Heart left ventricle (tissue), 16 donors: ENCODE measurements around the gene IFFO2. TPM values are rescaled to one million over a fixed set of nuclear protein-coding genes. Genes with fewer than 3 reads are reported as not detected.

ENCODE experiments used
- ATAC-seq, 4 donors: fragments of 200-7000 bp; cut with Tn5 transposase; one replicate each; pipeline ENCODE4 v1.9.1; 2020 to 2022; ENCODE audit warnings: moderate library complexity in 4 of 4, mild to moderate bottlenecking in 3 of 4, moderate number of reproducible peaks in 1 of 4
- DNase-seq, 5 donors: peaks; one replicate each; pipeline ENCODE4 v3.0.0-alpha.2; 2020
- H3K27ac ChIP-seq, 12 donors: fragments of 200-600 bp; sonication (generic) in 4 of 12; one replicate each; pipeline versions ENCODE4 v1.5.0 to v1.8.0; 2016 to 2022; ENCODE audit warnings: mild to moderate bottlenecking in 2 of 12
- H3K27me3 ChIP-seq, 9 donors: fragments of 200-600 bp; sonication (generic) in 2 of 9; one replicate each; pipeline versions ENCODE4 v1.5.1 to v1.8.0; 2016 to 2022; ENCODE audit warnings: mild to moderate bottlenecking in 3 of 9
- H3K36me3 ChIP-seq, 9 donors: fragments of 200-600 bp; sonication (generic) in 2 of 9; one replicate each; pipeline versions ENCODE4 v1.5.0 to v1.8.0; 2018 to 2022; ENCODE audit warnings: mild to moderate bottlenecking in 2 of 9
- H3K4me1 ChIP-seq, 12 donors: fragments of 200-600 bp; sonication (generic) in 4 of 12; one replicate each; pipeline versions ENCODE4 v1.5.0 to v1.8.0; 2016 to 2022; ENCODE audit warnings: mild to moderate bottlenecking in 3 of 12
- H3K4me3 ChIP-seq, 12 donors: fragments of 200-600 bp; sonication (generic) in 4 of 12; one replicate each; pipeline versions ENCODE4 v1.5.0 to v1.8.0; 2017 to 2022; ENCODE audit warnings: mild to moderate bottlenecking in 9 of 12, moderate library complexity in 4 of 12
- H3K9me3 ChIP-seq, 12 donors: fragments of 200-600 bp; sonication (generic) in 4 of 12; one replicate each; pipeline versions ENCODE4 v1.5.0 to v1.8.0; 2016 to 2022; ENCODE audit warnings: mild to moderate bottlenecking in 1 of 12
- POLR2A ChIP-seq, 2 donors: fragments of 450-650 bp; IDR thresholded peaks; one replicate each; pipeline ENCODE4 v1.6.1; 2017; ENCODE audit warnings: antibody characterized with exemption in 2 of 2, mild to moderate bottlenecking in 2 of 2, moderate library complexity in 2 of 2
- WGBS, 4 donors: extraction: QIAGEN DNeasy Blood & Tissue Kit in 2 of 4; methylation state at CpG; one replicate each; pipeline versions ENCODE4 v1.1.5 to v1.1.7; 2013 to 2018; 5-methylcytosine and 5-hydroxymethylcytosine counted together
- intact Hi-C, 10 donors: fragments of 100-400 bp; cut with DNase I; formaldehyde crosslinking; loops; one replicate each; pipeline versions ENCODE4 v1.11.1 to v1.14.2; 2022
- polyA plus RNA-seq, 2 donors: library from polyadenylated mRNA; stranded (reverse); fragments of 200-250 nt; gene quantifications; one replicate each; pipeline ENCODE4 v1.2.3, GENCODE V29; 2013
- total RNA-seq, 9 donors: library from RNA; depleted of rRNA in 2 of 9; stranded (reverse); fragments of >200 nt in 2 of 9; fragmentation: NEBNext Ultra II Directional in 3 of 9; extraction: Animal tissue kit (Norgen Biotek cat#: 25700) in 3 of 9; gene quantifications; one replicate each; pipeline versions ENCODE4 v1.1.0 to v1.2.4, GENCODE V29; 2016 to 2023
- TF ChIP-seq, protein P1 (sequence below), 12 donors: fragments of 200-600 bp; sonication (generic) in 4 of 12; IDR thresholded peaks; one replicate each; pipeline versions ENCODE4 v1.5.0 to v1.8.0; 2018 to 2022; ENCODE audit warnings: antibody characterized with exemption in 12 of 12, mild to moderate bottlenecking in 5 of 12
- donor health status: ischemic (EF 13 %, LVEDD 7.1; RV severe dilation, severe dysfunction).
- donor health status: healthy with polysubstance abuse.
- donor health status: DM: no; HTN: yes; CAD: no.
- donor health status: DM: no; HTN: no; CAD: no.
- donor health status: ischemic (EF 25% LVEDD 6.9; RV normal size, moderate dysfunction).
- donor health status: ischemic (EF 25% LVEDD 5.7; RV mildly dilated, moderate dysfunction).
- donor health status: healthy.
- donor health status: DM: yes; HTN: yes; CAD: no.
- donor health status: ischemic (EF 35%, LVEDD 5.7; RV mildly dilated, moderate dysfunction).
- donor health status: nonischemic (EF 11% LVEDD 7.7; RV severe dilation, severe dysfunction).
- donor health status: DM: yes; HTN: yes; CAD: no.
- donor health status: PGD.
- donor health status: ischemic (EF 29% LVEDD 5.4; RV normal size, mild dysfunction).
- donor health status: nonischemic (EF 23%, LVEDD 6.1; RV moderate dilation, normal function).

Gene IFFO2
- total and polyA plus RNA-seq, 11 donors, result 2.5 to 9.0 (median 4.9) TPM

DNA sequence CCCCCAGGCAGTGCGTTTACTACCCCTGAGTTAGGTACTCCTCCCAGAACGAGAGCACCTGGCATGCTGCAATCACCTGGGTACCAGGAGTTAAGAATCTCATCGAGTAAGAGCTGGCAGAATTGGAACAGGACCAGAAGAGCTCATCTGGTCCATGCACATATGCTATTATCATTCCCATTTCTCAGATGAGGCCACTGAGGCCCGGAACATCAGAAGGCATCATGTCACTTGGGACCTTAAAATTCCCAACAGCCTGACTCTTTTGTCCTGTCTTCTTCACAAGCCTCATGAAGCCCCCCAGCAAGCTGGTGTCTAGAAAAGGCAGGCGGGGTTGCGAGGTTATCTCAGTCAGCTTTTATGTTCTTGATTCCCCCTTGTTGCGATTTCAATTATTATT lies 13.9 kb upstream of the IFFO2 start:
- TF ChIP-seq, protein P1, sequence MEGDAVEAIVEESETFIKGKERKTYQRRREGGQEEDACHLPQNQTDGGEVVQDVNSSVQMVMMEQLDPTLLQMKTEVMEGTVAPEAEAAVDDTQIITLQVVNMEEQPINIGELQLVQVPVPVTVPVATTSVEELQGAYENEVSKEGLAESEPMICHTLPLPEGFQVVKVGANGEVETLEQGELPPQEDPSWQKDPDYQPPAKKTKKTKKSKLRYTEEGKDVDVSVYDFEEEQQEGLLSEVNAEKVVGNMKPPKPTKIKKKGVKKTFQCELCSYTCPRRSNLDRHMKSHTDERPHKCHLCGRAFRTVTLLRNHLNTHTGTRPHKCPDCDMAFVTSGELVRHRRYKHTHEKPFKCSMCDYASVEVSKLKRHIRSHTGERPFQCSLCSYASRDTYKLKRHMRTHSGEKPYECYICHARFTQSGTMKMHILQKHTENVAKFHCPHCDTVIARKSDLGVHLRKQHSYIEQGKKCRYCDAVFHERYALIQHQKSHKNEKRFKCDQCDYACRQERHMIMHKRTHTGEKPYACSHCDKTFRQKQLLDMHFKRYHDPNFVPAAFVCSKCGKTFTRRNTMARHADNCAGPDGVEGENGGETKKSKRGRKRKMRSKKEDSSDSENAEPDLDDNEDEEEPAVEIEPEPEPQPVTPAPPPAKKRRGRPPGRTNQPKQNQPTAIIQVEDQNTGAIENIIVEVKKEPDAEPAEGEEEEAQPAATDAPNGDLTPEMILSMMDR (IDR thresholded peaks at IDR 0.05), result no peak
- TF ChIP-seq POLR2A (IDR thresholded peaks at IDR 0.05), result no peak
- intact Hi-C loops, result loop anchor here in 2 of 10 donors (5.0 to 10.0 kb wide), 2 partner anchors 58 to 66 kb away; partner anchors contain the start of gene ALDH4A1 (in 1 of the 2)
- Histone ChIP-seq H3K4me3 (no peak overlapping the region), H3K36me3 (no peaks in the 10 kb centered on the region), H3K27ac (no peak overlapping the region), H3K4me1 (peaks cover 0 to 12% (median 0%) of the 10 kb centered on the region in 12 donors), H3K27me3 (no peaks in the 10 kb centered on the region), H3K9me3 (no peaks in the 10 kb centered on the region)
- ATAC-seq (no peak), DNase-seq (no peak)
- WGBS, 4 donors, result 85 to 89% (median 87%) methylated on average over 7 of the region's 7 CpGs

DNA sequence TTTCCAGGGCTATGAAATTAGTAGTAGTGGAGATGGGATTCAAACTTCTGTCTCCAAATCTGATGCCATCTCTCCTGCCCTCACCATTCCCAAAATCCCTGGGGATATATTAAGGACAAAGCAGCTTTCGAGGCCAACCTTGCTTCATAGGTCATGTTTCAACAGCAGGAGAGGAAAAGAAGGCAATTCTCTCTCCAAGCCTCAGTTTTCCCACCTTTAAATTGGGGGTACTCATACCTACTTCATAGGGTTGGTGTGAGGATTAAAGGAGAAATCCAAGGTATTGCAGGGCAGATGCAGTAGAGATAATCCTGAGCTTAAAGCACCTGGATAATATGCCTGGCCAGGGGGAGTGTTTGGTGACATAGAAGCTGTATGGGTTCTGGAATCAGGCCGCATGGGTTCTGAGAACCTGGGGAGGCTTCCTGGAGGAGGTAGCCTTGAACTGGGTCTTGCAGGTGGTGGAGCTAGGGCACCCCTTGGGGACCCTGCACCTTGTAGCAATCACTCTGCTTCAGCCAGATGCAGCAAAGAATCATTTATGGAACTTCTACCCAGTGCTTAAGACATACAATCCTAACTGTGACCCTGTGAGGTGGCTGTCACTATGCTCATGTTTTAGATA lies 10.7 kb upstream of the IFFO2 start:
- TF ChIP-seq, protein P1 (IDR thresholded peaks at IDR 0.05), result no peak
- no peak for TF ChIP-seq POLR2A (IDR thresholded peaks at IDR 0.05)
- no peak for ATAC-seq
- no peaks in the 10 kb centered on the region for H3K9me3 ChIP-seq
- WGBS, 4 donors, result 89 to 98% (median 92%) methylated on average over 2 of the region's 2 CpGs
- no peaks in the 10 kb centered on the region for H3K36me3 ChIP-seq
- intact Hi-C loops, result loop anchor here in 1 of 10 donors (10.0 kb wide), 1 partner anchor 62 kb away; the partner anchor contains the start of gene ALDH4A1
- H3K27me3 ChIP-seq, result no peaks in the 10 kb centered on the region
- H3K4me1 ChIP-seq, result peaks cover 0 to 9% (median 0%) of the 10 kb centered on the region in 12 donors
- no peak overlapping the region for H3K4me3 ChIP-seq
- DNase-seq, result no peak
- H3K27ac ChIP-seq, result no peak overlapping the region

DNA sequence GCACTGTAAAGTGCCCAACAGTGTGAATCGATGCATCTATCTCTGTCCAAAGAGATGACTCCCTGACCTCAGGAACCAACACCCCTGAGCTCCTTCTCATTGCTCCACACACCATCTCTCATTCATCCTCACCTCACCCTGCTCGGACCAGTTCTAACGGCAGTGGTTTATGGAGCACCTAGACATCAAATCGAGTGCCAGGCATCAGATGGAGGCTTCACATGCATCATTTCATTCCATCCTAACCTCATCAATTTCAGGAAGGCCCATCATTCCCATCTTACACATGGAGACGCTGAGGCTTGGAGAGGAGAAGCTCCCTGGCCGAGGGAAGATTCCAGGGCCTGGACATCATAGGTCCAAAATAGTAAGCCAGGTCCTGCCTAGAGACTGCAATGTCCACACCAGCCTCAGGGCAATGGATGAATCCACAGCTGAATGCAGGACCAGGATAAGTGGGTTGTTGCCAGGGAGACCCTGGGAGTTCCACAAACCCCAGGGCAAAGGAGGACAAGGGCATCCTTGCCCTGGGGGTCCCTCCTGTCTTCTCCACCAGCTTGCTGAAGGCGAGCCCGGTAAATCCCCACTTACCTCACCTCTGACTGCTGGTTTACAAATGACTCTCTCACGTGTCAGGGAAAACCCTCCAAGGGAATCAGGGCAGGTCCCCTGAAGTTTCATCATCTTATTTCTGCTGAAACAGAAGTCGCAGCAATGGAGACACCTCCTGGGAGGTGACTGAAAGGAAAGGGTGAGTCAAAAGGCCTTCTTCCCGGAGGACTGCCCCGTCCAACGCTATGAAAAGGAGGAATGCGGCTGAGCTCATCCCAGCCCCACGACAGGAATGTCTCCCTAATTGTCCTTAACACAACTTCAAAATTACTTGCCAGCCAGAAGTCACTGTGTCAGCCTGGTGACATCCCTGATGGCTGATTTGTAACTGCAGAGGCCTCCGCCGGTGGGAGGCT lies 9.0 kb upstream of the IFFO2 start:
- ATAC-seq, result peak in 2 of 4 donors; percentile 56 to 58
- no peaks in the 10 kb centered on the region for H3K36me3 ChIP-seq
- 70 to 78% (median 72%) methylated on average over 14 to 17 of the region's 17 CpGs for WGBS, 4 donors
- no peaks in the 10 kb centered on the region for H3K9me3 ChIP-seq
- intact Hi-C loops, result loop anchor here in 1 of 10 donors (10.0 kb wide), 1 partner anchor 61 kb away; the partner anchor contains the start of gene ALDH4A1
- H3K27ac ChIP-seq, result no peak overlapping the region
- no peaks in the 10 kb centered on the region for H3K27me3 ChIP-seq
- DNase-seq, result no peak
- H3K4me1 ChIP-seq, result peaks cover 0 to 14% (median 0%) of the 10 kb centered on the region in 12 donors
- TF ChIP-seq POLR2A (IDR thresholded peaks at IDR 0.05), result no peak
- TF ChIP-seq, protein P1 (IDR thresholded peaks at IDR 0.05), result no peak
- H3K4me3 ChIP-seq, result no peak overlapping the region

DNA sequence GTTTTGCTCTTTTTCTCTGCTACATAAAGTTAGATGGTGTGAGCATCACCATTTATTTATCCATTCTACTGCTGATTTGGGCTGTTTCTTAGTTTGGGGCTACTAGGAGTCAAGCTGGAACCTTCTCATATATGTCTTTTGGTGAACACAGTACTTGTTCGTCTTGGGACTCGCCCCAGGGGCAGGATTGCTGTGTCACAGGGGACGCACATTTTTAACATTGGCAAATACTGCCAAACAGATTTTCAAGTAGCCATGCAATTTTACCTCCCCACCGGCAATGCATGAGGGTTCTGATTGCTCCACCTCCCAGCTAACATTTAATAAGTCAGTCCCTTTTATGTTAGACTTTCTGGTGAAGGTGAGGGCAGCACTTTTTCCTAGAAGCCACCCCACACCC lies 7.5 kb upstream of the IFFO2 start:
- TF ChIP-seq, protein P1 (IDR thresholded peaks at IDR 0.05), result no peak
- no peak for TF ChIP-seq POLR2A (IDR thresholded peaks at IDR 0.05)
- Histone ChIP-seq H3K27ac (no peak overlapping the region), H3K4me3 (no peak overlapping the region), H3K36me3 (no peaks in the 10 kb centered on the region), H3K9me3 (no peaks in the 10 kb centered on the region), H3K4me1 (peaks cover 0 to 14% (median 0%) of the 10 kb centered on the region in 12 donors), H3K27me3 (no peaks in the 10 kb centered on the region)
- ATAC-seq (no peak), DNase-seq (no peak)
- WGBS, 4 donors, result 90 to 93% (median 91%) methylated on average over 4 of the region's 4 CpGs
- intact Hi-C loops, result loop anchor here in 1 of 10 donors (10.0 kb wide), 1 partner anchor 59 kb away; the partner anchor contains the start of gene ALDH4A1
